Left kidney (tissue), 2 donors: ENCODE measurements around the gene RPL18. TPM values are rescaled to one million over a fixed set of nuclear protein-coding genes. Genes with fewer than 3 reads are reported as not detected.

Experiments
- DNase-seq: peaks from one replicate; pipeline ENCODE4 v3.0.0-alpha.2; 2013
- polyA plus RNA-seq: library from polyadenylated mRNA; unstranded; fragments of 120-200 nt; gene quantifications from one replicate; pipeline ENCODE4 v1.2.1, GENCODE V29; 2013; ENCODE audit not compliant: insufficient read length

RPL18 gene
- polyA plus RNA-seq, 1 donor = 969 TPM

GRCh38 chr19:48615231-48616040, 3.5 kb downstream of the RPL18 start:
- no peak for DNase-seq

GRCh38 chr19:48614436-48615230, 4.3 kb downstream of the RPL18 start, which contains the start of gene FAM83E:
TSS of gene FAM83E (minus strand) at chr19:48615076. CDS start at chr19:48613372, 1,704 bp downstream.
- DNase-seq = no peak

GRCh38 chr19:48613852-48614435, 5.0 kb downstream of the RPL18 start:
- DNase-seq = no peak

GRCh38 chr19:48613024-48613851, 5.7 kb downstream of the RPL18 start:
- no peak for DNase-seq

- DNase-seq = no peak
These were observed 7.1 kb downstream of the RPL18 start for GRCh38 chr19:48611872-48612271.

GRCh38 chr19:48609571-48610108, 9.3 kb downstream of the RPL18 start:
- no peak for DNase-seq

- DNase-seq = no peak
These were observed 10.1 kb downstream of the RPL18 start for GRCh38 chr19:48608798-48609263.

- DNase-seq = no peak
These were observed 11.6 kb downstream of the RPL18 start for GRCh38 chr19:48607359-48607755.

GRCh38 chr19:48606463-48607358, 12.3 kb downstream of the RPL18 start, which contains the start of gene SPACA4:
TSS of gene SPACA4 (plus strand) at chr19:48606742. CDS start at chr19:48606979, 237 bp downstream.
- no peak for DNase-seq

GRCh38 chr19:48603850-48604249, 15.1 kb downstream of the RPL18 start:
- no peak for DNase-seq

GRCh38 chr19:48603449-48603848, 15.5 kb downstream of the RPL18 start:
- DNase-seq = no peak

- DNase-seq = no peak
These were observed 16.0 kb downstream of the RPL18 start for GRCh38 chr19:48603001-48603400.

GRCh38 chr19:48600679-48601417, 18.1 kb downstream of the RPL18 start:
- no peak for DNase-seq

- no peak for DNase-seq
These were observed 19.8 kb downstream of the RPL18 start for GRCh38 chr19:48598996-48599700.

- no peak for DNase-seq
These were observed 22.1 kb downstream of the RPL18 start for GRCh38 chr19:48596679-48597465.

GRCh38 chr19:48596237-48596636, 22.7 kb downstream of the RPL18 start:
- DNase-seq = no peak

GRCh38 chr19:48595833-48596232, 23.1 kb downstream of the RPL18 start:
- DNase-seq = no peak

- DNase-seq = no peak
These were observed 23.8 kb downstream of the RPL18 start for GRCh38 chr19:48595171-48595570.
